ENCODE results near the gene STAG3. TPM values are rescaled to one million over a fixed set of nuclear protein-coding genes. Genes with fewer than 3 reads are reported as not detected.

The STAG3 gene
- total RNA-seq, 1 donor from 2014 or later = 19.2 TPM

GRCh38 chr7:100154651-100155491, 22.8 kb upstream of the STAG3 start:
- intact Hi-C loops (cut with micrococcal nuclease) = loop anchor here (5.0 kb wide), 1 partner anchor 52 kb away; no protein-coding TSS in a partner anchor

- intact Hi-C loops (cut with micrococcal nuclease) = loop anchor here (5.0 kb wide), 1 partner anchor 52 kb away; no protein-coding TSS in a partner anchor
These were observed 22.0 kb upstream of the STAG3 start for GRCh38 chr7:100155553-100156317.

- intact Hi-C loops (cut with micrococcal nuclease) = loop anchor here (5.0 kb wide), 1 partner anchor 51 kb away; no protein-coding TSS in a partner anchor
These were observed 21.2 kb upstream of the STAG3 start for GRCh38 chr7:100156331-100157068.

GRCh38 chr7:100157069-100157333, 20.7 kb upstream of the STAG3 start:
- intact Hi-C loops (cut with micrococcal nuclease) = loop anchor here (5.0 kb wide), 1 partner anchor 50 kb away; no protein-coding TSS in a partner anchor

- intact Hi-C loops (cut with micrococcal nuclease) = loop anchor here (1.0 to 5.0 kb wide), 2 partner anchors 9 to 50 kb away; partner anchors contain the start of gene LAMTOR4
These were observed 20.1 kb upstream of the STAG3 start for GRCh38 chr7:100157334-100158228.

- intact Hi-C loops (cut with micrococcal nuclease) = loop anchor here (1.0 to 5.0 kb wide), 2 partner anchors 10 to 49 kb away; partner anchors contain the start of gene LAMTOR4
These were observed 19.3 kb upstream of the STAG3 start, which contains the start of gene TRAPPC14 for GRCh38 chr7:100158229-100159098. TRAPPC14 (minus strand) TSS chr7:100158723; CDS start chr7:100158499, 224 bp downstream.

- intact Hi-C loops (cut with micrococcal nuclease) = loop anchor here (5.0 kb wide), 1 partner anchor 48 kb away; no protein-coding TSS in a partner anchor
These were observed 18.6 kb upstream of the STAG3 start for GRCh38 chr7:100159099-100159623.

GRCh38 chr7:100160067-100160466, 17.7 kb upstream of the STAG3 start:
- intact Hi-C loops (cut with micrococcal nuclease) = no loop called here

GRCh38 chr7:100163006-100163531, 14.6 kb upstream of the STAG3 start:
- intact Hi-C loops (cut with micrococcal nuclease) = no loop called here

- intact Hi-C loops (cut with micrococcal nuclease) = no loop called here
These were observed 13.8 kb upstream of the STAG3 start for GRCh38 chr7:100163871-100164270.

GRCh38 chr7:100166317-100166940, 11.3 kb upstream of the STAG3 start:
- intact Hi-C loops (cut with micrococcal nuclease) = no loop called here

GRCh38 chr7:100166970-100167911, 10.5 kb upstream of the STAG3 start:
- intact Hi-C loops (cut with micrococcal nuclease) = no loop called here

- intact Hi-C loops (cut with micrococcal nuclease) = loop anchor here (1.0 kb wide), 1 partner anchor 9 kb away; the partner anchor contains the start of genes GPC2 and STAG3
These were observed 9.8 kb upstream of the STAG3 start for GRCh38 chr7:100167912-100168323.

GRCh38 chr7:100169147-100169850, 8.4 kb upstream of the STAG3 start:
- intact Hi-C loops (cut with micrococcal nuclease) = no loop called here

GRCh38 chr7:100170101-100170897, 7.4 kb upstream of the STAG3 start:
- intact Hi-C loops (cut with micrococcal nuclease) = no loop called here

Data from T-helper 2 cell treated with Interferon-gamma antibody and Interleukin-4, amounts not matched to agents 100 ng/mL and 5 ng/mL, for 36 hours (primary cell).